Adrenal gland (tissue), 12 donors: ENCODE data around the gene NKTR. TPM values are rescaled to one million over a fixed set of nuclear protein-coding genes. Genes with fewer than 3 reads are reported as not detected.

ENCODE experiments used
- DNase-seq, 7 donors: peaks; one replicate each; pipeline ENCODE4 v3.0.0-alpha.2; 2019 to 2020
- H3K27ac ChIP-seq, 5 donors: fragments of 200-600 bp; sonication (generic) in 4 of 5; 1 replicate in 3 of 5; 2 replicates in 2 of 5; pipeline versions ENCODE4 v1.5.1 to v1.8.0; 2016 to 2020; ENCODE audit warnings: mild to moderate bottlenecking in 1 of 5
- H3K27me3 ChIP-seq: fragments of 200-600 bp; 2 replicates; pipeline ENCODE4 v1.8.0; 2021
- H3K36me3 ChIP-seq, 2 donors: fragments of 200-600 bp; replicated peaks in 1 of 2; 1 replicate in 1 of 2; 2 replicates in 1 of 2; pipeline versions ENCODE4 v1.5.1 to v1.8.0; 2018 to 2022
- H3K4me1 ChIP-seq, 2 donors: fragments of 200-600 bp; replicated peaks in 1 of 2; 1 replicate in 1 of 2; 2 replicates in 1 of 2; pipeline versions ENCODE4 v1.5.1 to v1.8.0; 2018 to 2021
- H3K4me3 ChIP-seq, 4 donors: fragments of 200-600 bp; sonication (generic) in 3 of 4; one replicate each; pipeline ENCODE4 v1.5.1; 2016 to 2018
- H3K9me3 ChIP-seq, 3 donors: fragments of 200-600 bp; sonication (generic) in 1 of 3; replicated peaks in 1 of 3; 1 replicate in 2 of 3; 2 replicates in 1 of 3; pipeline versions ENCODE4 v1.5.1 to v1.8.0; 2016 to 2021
- CTCF ChIP-seq, 6 experiments: fragments of 450-650 bp in 4 of 6; fragments of 200-600 bp in 2 of 6; sonication (generic) in 1 of 6; IDR thresholded peaks; 1 replicate in 5 of 6; 2 replicates in 1 of 6; pipeline versions ENCODE4 v1.5.1 to v1.8.0; 2016 to 2021; ENCODE audit warnings: antibody characterized with exemption in 6 of 6, mild to moderate bottlenecking in 2 of 6, moderate library complexity in 1 of 6
- POLR2A ChIP-seq, 2 donors: fragments of 450-650 bp; IDR thresholded peaks; one replicate each; pipeline ENCODE4 v1.6.1; 2017; ENCODE audit warnings: antibody characterized with exemption in 2 of 2, mild to moderate bottlenecking in 2 of 2, moderate library complexity in 1 of 2
- WGBS, 4 donors: extraction: QIAGEN DNeasy Blood & Tissue Kit in 2 of 4; methylation state at CpG; one replicate each; pipeline versions ENCODE4 v1.1.5 to v1.1.7; 2013 to 2017; 5-methylcytosine and 5-hydroxymethylcytosine counted together
- intact Hi-C, 2 donors: fragments of 100-400 bp; cut with DNase I; formaldehyde crosslinking; loops; one replicate each; pipeline versions ENCODE4 v1.14.1 to v1.15.0; 2022 to 2023
- polyA plus RNA-seq, 3 donors: library from polyadenylated mRNA; stranded (reverse); fragments of 200-250 nt in 2 of 3; fragments of 350-450 nt in 1 of 3; fragmentation: Illumina TruSeq in 1 of 3; extraction: RNeasy Lipid Tissue Mini Kit (QIAGEN cat#74804) in 1 of 3; gene quantifications; one replicate each; pipeline ENCODE4 v1.2.3, GENCODE V29; 2013 to 2014
- total RNA-seq, 9 donors: library from RNA; depleted of rRNA in 4 of 9; stranded (reverse); fragments of >200 nt in 4 of 9; fragments of 120-200 nt in 1 of 9; fragmentation: NEBNext Ultra II Directional in 1 of 9; extraction: Animal tissue kit (Norgen Biotek cat#: 25700) in 1 of 9; gene quantifications; one replicate each; pipeline versions ENCODE4 v1.1.0 to v1.2.4, GENCODE V29; 2013 to 2023
- donor health status: healthy with polysubstance abuse.
- donor health status: Bipolar disorder and iron deficiency.
- donor health status: DM: yes; HTN: yes; CAD: no.
- donor health status: DM: no; HTN: no; CAD: no.
- donor health status: DM: no; HTN: no; CAD: no.
- donor health status: DM: yes; HTN: yes; CAD: no.

The NKTR gene
- total and polyA plus RNA-seq, 12 donors: 12.7 to 114 (median 50.7) TPM

GRCh38 chr3:42661593-42662022 lies 61.1 kb downstream of the NKTR start:
- Histone ChIP-seq H3K4me3 (no peak overlapping the region), H3K4me1 (peaks cover 0 to 18% of the 10 kb centered on the region in 2 donors), H3K36me3 (peaks cover 0 to 9% of the 10 kb centered on the region in 2 donors), H3K27ac (no peak overlapping the region), H3K27me3 (no peaks in the 10 kb centered on the region), H3K9me3 (no peaks in the 10 kb centered on the region)
- peak in 1 of 7 donors; percentile 49 for DNase-seq
- intact Hi-C loops: loop anchor here in 1 of 2 donors (5.0 kb wide), 1 partner anchor 81 kb away; no protein-coding TSS in a partner anchor
- WGBS, 4 donors: 84 to 100% (median 97%) methylated on average over 3 to 5 of the region's 5 CpGs
- TF ChIP-seq CTCF (IDR thresholded peaks at IDR 0.05): no peak
- no peak for TF ChIP-seq POLR2A (IDR thresholded peaks at IDR 0.05)

GRCh38 chr3:42662037-42662812 lies 61.7 kb downstream of the NKTR start:
- DNase-seq: peak in 1 of 7 donors; percentile 53
- WGBS, 4 donors: 74 to 93% (median 89%) methylated on average over 3 to 7 of the region's 7 CpGs
- H3K27ac ChIP-seq: no peak overlapping the region
- TF ChIP-seq CTCF (IDR thresholded peaks at IDR 0.05) (no peak), POLR2A (IDR thresholded peaks at IDR 0.05) (no peak)
- intact Hi-C loops: loop anchor here in 1 of 2 donors (5.0 kb wide), 1 partner anchor 80 kb away; no protein-coding TSS in a partner anchor
- peaks cover 0 to 9% of the 10 kb centered on the region in 2 donors for H3K36me3 ChIP-seq
- no peak overlapping the region for H3K4me3 ChIP-seq
- H3K27me3 ChIP-seq: no peaks in the 10 kb centered on the region
- H3K9me3 ChIP-seq: no peaks in the 10 kb centered on the region
- H3K4me1 ChIP-seq: peaks cover 0 to 21% of the 10 kb centered on the region in 2 donors

- WGBS, 4 donors: 69 to 81% (median 78%) methylated on average over 3 to 12 of the region's 12 CpGs
- Histone ChIP-seq H3K4me1 (peaks cover 0 to 21% of the 10 kb centered on the region in 2 donors), H3K27me3 (no peaks in the 10 kb centered on the region), H3K4me3 (no peak overlapping the region), H3K36me3 (peaks cover 0 to 9% of the 10 kb centered on the region in 2 donors), H3K27ac (no peak overlapping the region), H3K9me3 (no peaks in the 10 kb centered on the region)
- DNase-seq: peak in 1 of 7 donors; percentile 52
- TF ChIP-seq POLR2A (IDR thresholded peaks at IDR 0.05): no peak
- no peak for TF ChIP-seq CTCF (IDR thresholded peaks at IDR 0.05)
- intact Hi-C loops: loop anchor here in 1 of 2 donors (5.0 kb wide), 1 partner anchor 79 kb away; no protein-coding TSS in a partner anchor
These were observed 62.5 kb downstream of the NKTR start for GRCh38 chr3:42662813-42663535.
